Central memory CD8-positive, alpha-beta T cell (primary cell): ENCODE results near the gene ARHGAP42.
"Not testable (repeated sequence)": the region's sequence is repeated elsewhere in the genome, so short reads cannot be mapped to it uniquely, and the experiment has no call there.

Experiments
- ATAC-seq: fragments of 150-1000 bp; cut with Tn5 transposase; replicated peaks from 2 replicates; pipeline ENCODE4 v1.10.0; 2022; ENCODE audit warnings: mild to moderate bottlenecking, moderate FRiP score, moderate number of reproducible peaks; ENCODE audit not compliant: poor library complexity, severe bottlenecking; ENCODE audit errors: extremely low read depth
- DNase-seq, 2 donors: peaks; one replicate each; pipeline ENCODE4 v3.0.0; 2021; ENCODE audit warnings: low spot score in 2 of 2
- H3K27ac Mint-ChIP-seq: one replicate; pipeline ENCODE4 v1.8.0; 2022; ENCODE audit warnings: low read depth, mild to moderate bottlenecking, moderate library complexity, mixed read lengths
- H3K27me3 Mint-ChIP-seq: one replicate; pipeline ENCODE4 v1.8.0; 2022; ENCODE audit warnings: mixed read lengths
- H3K36me3 Mint-ChIP-seq: one replicate; pipeline ENCODE4 v1.8.0; 2022; ENCODE audit warnings: mild to moderate bottlenecking, moderate library complexity, mixed read lengths; ENCODE audit not compliant: insufficient read depth
- H3K4me1 Mint-ChIP-seq: one replicate; pipeline ENCODE4 v1.8.0; 2022; ENCODE audit warnings: mixed read lengths
- H3K4me3 Mint-ChIP-seq: one replicate; pipeline ENCODE4 v1.8.0; 2022; ENCODE audit warnings: mild to moderate bottlenecking, moderate library complexity, mixed read lengths
- H3K9me3 Mint-ChIP-seq: one replicate; pipeline ENCODE4 v1.8.0; 2022; ENCODE audit warnings: mixed read lengths

Gene ARHGAP42

DNA sequence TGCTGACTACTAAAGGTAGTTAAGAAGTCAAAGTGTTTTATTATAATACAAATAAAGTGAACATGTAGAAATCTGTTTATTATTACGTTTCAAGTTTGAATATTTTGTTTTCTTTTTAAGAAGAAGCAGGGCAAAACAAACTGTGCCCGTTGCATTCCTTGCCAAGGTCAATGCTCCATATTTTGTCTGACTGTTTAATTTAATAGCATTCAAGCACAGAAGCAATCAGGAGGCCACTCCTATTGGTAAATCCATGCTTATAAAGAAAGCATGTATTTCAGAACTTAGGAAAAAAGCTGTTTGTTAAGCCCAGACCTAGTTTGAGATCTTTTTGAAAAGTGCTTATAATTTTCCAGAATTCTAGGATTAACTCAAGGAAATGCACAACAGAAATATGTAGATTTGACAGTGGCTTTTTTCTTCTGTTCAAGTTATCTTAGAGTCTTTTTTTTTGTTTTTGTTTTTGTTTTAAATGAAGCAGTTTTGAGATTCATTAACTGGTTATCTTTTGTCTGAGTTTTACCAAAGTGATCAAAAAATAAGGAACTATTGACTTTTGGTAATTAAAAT lies 51.7 kb downstream of the ARHGAP42 start:
- ATAC-seq (no peak), DNase-seq (no peak)
- H3K36me3 Mint-ChIP-seq = no peaks in the 10 kb centered on the region
- no peaks in the 10 kb centered on the region for H3K4me1 Mint-ChIP-seq
- H3K4me3 Mint-ChIP-seq = no peak overlapping the region
- H3K27me3 Mint-ChIP-seq = no peaks in the 10 kb centered on the region
- peaks cover 16% of the 10 kb centered on the region for H3K9me3 Mint-ChIP-seq
- H3K27ac Mint-ChIP-seq = no peak overlapping the region

DNA sequence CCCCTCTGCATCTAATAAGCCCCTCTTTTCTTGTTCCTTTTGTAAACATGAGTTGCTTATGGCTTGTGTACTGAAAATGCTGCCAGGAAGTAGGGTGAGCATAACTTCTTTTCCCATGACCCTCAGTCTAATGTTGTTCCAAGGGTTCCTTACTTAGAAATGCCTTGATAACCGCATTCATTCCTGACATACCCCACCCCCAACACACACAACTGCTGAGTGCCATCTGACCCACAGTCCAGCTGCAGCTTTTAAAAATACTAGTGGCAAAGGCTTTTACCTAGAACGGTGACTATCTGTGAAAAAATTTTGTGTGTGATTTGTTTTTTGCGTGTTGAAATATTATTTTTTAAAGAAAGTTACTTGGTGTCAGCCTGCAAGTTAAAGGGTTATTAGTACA lies 52.6 kb downstream of the ARHGAP42 start:
- Mint-ChIP-seq H3K36me3 (no peaks in the 10 kb centered on the region), H3K4me3 (no peak overlapping the region), H3K27me3 (no peaks in the 10 kb centered on the region), H3K4me1 (no peaks in the 10 kb centered on the region), H3K27ac (no peak overlapping the region), H3K9me3 (peaks cover 16% of the 10 kb centered on the region)
- no peak for DNase-seq
- ATAC-seq = no peak

DNA sequence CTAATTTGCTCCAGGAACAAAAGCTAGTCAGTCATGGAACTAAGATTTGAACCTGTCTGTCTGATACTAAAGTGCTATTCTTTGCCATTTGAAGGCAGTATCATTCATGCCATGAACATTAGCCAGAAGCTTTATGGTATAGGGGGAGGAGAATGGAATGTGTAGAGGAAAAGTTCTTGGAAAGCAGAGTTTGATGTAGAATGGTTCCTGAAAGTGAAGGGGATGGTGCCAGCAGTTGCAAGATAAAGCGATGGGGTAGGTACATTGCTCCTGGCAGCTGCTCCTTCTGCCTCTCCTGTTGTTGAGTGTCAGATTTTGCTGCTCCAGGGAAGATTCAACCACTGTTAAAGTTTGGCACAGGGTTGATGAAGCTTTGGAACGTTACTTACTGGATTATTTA lies 53.4 kb downstream of the ARHGAP42 start:
- no peaks in the 10 kb centered on the region for H3K36me3 Mint-ChIP-seq
- DNase-seq (no peak), ATAC-seq (no peak)
- no peak overlapping the region for H3K4me3 Mint-ChIP-seq
- no peak overlapping the region for H3K27ac Mint-ChIP-seq
- H3K4me1 Mint-ChIP-seq = no peaks in the 10 kb centered on the region
- H3K9me3 Mint-ChIP-seq = peaks cover 11% of the 10 kb centered on the region
- no peaks in the 10 kb centered on the region for H3K27me3 Mint-ChIP-seq

DNA sequence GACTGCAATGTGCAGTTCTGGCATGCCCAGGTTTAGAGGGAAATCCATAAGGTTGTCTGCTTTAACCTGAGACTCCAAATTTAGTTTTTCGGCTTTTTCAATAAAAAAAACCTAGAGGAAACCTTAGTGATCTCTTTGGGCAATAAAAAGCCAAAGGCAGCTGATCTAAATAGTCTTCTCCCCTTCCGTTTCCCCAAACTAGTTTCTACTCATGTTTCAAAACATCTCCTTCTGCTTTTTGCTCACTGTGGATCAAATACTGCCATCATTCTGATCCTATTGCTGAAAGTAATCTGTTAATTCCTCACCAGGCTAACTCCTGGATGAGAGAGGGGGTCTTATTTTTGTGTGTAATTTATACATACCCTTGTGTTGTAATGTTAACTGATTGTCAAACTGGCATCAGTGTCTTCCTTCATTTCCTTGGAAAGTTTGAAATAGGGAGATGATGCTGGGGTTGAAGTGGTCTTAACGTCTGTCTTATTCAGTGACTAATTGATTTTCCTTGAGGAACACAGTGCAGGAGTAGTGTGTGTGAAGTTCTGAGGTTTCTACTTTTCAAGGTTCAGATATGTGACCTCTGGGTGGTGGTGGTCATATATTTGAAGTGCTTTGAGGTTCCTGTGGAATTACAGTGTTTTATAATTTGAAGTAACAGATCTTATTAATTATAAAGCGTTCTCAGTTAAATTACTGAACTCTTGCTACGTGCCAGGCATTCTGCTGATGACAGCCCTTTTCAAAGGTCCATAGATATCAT lies 55.0 kb downstream of the ARHGAP42 start:
- no peak for ATAC-seq
- Mint-ChIP-seq H3K27ac (no peak overlapping the region), H3K27me3 (no peaks in the 10 kb centered on the region), H3K4me1 (no peaks in the 10 kb centered on the region), H3K9me3 (peaks cover 6% of the 10 kb centered on the region), H3K36me3 (no peaks in the 10 kb centered on the region), H3K4me3 (no peak overlapping the region)
- DNase-seq = no peak

DNA sequence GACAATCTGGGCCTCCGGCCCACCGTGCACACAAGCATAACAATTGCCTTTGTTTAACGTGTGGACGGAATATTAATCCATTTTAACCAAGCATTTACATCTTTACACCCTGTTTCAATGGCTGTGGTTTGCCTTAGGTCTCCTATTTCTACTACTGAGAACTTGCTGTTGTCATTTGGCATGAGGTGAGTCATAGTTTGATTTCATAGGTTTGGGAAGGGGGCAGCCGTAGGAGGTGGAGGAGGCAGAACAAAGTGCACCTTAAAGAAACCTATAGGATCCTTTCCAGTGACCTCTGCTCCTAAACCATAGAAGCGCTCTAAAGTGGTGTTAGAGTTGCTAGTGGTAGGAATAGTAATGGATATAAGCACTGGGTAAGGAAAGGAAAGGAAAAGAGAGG lies 59.4 kb downstream of the ARHGAP42 start:
- Mint-ChIP-seq H3K4me3 (no peak overlapping the region), H3K36me3 (no peaks in the 10 kb centered on the region), H3K27ac (no peak overlapping the region), H3K27me3 (no peaks in the 10 kb centered on the region), H3K4me1 (no peaks in the 10 kb centered on the region), H3K9me3 (peaks cover 20% of the 10 kb centered on the region)
- DNase-seq (no peak), ATAC-seq (no peak)

DNA sequence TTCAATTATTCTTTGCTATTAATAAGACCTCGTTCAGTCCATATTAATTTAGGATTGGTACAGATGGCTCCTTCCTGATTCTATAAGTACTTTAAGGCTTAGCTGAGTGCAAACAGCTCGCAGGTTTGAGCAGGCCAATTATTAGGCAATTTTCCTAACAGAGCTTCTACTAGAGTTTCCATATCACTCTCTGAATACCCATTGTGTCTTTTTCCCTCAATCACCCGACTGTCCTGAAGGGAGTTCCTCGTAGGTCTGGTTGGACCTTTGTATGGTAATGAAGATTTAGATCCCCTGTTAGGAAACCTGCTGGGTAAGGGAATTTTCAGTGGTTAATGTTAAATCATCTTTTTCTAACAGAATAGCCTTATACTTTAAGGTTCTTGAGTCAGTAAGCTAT lies 61.1 kb downstream of the ARHGAP42 start:
- Mint-ChIP-seq H3K36me3 (no peaks in the 10 kb centered on the region), H3K27ac (no peak overlapping the region), H3K4me1 (no peaks in the 10 kb centered on the region), H3K9me3 (peaks cover 20% of the 10 kb centered on the region), H3K4me3 (no peak overlapping the region), H3K27me3 (no peaks in the 10 kb centered on the region)
- ATAC-seq (no peak), DNase-seq (no peak)

DNA sequence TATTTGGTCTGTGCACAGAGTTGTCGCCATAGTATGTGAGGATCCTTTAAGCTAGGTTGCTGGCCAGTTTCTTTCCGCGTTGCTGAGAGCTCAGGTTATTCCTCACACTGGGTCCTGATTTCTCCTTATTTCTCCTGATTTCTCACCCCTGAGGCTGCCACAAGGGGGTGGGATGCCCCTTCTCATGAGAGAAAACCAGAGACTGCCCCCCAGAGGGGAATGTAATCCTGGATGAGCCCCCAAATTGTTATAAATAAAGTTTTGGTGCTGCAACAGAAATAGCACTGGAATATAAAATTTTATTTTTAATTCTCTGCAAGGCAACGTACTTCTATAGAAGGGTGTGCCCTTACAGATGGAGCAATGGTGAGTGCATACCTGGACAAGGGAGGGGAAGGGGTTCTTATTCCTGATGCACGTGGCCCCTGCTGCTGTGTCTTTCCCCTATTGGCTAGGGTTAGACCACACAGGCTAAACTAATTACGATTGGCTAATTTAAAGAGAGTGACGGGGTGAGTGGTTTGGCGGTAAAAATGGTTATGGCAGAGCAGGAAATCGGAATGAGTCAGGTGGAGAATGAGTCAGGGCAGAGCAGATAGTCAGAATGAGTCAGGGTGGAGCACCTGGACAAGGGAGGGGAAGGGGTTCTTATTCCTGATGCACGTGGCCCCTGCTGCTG lies 62.9 kb downstream of the ARHGAP42 start:
- not testable (repeated sequence) for H3K36me3 Mint-ChIP-seq, H3K27me3 Mint-ChIP-seq, ATAC-seq, DNase-seq, H3K27ac Mint-ChIP-seq, H3K4me1 Mint-ChIP-seq, H3K4me3 Mint-ChIP-seq
- peaks cover 20% of the 10 kb centered on the region for H3K9me3 Mint-ChIP-seq

DNA sequence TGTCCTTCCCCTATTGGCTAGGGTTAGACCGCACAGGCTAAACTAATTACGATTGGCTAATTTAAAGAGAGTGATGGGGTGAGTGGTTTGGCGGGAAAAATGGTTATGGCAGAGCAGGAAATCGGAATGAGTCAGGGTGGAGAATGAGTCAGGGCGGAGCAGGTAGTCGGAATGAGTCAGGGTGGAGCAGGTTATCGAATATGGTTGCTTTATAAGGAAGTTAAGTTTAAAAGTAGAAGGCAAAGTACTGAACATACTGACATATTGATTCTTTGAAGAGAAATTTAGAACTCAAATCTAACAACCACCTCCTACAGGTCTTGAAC lies 63.4 kb downstream of the ARHGAP42 start:
- not testable (repeated sequence) for H3K27ac Mint-ChIP-seq, H3K36me3 Mint-ChIP-seq, H3K27me3 Mint-ChIP-seq, ATAC-seq, H3K4me3 Mint-ChIP-seq, DNase-seq, H3K4me1 Mint-ChIP-seq
- H3K9me3 Mint-ChIP-seq = peaks cover 20% of the 10 kb centered on the region

DNA sequence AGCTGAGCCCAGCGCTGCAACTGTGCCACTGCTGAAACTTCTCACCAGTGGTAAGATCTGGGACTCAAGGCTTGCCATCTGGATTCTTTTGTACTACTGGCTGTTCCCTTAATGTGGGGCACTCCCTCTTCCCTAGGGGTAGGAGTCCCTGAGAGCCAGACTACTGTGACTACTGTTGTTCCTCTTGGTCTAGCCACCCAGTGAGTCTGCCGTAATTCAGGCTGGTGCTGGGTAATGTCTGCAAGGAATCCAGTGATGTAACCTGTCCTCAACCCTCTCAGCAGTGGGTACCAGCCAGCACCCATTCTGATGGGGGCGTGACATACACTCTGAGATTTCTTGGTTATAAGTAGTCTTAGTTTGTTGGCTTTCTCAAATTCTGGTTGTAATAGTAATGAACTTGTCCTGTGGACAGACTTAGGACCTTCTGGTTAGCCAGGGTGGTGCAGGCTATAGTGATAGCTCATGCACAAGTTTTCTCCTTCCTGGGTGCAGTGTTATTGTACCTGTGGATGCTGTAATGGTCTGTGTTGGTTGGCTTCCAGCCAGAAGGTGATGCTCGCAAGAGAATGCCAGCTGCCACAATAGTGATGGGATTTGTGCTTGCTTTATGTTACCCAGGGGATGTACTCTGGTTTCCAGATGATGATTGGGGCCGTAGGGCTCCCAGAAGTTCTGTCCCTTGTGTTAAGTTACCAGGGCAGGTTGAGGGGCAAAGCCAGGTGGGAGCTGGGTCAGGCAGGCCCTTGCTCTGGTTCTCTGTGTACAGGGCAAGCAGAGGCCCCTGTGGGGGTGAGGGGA lies 65.5 kb downstream of the ARHGAP42 start:
- no peaks in the 10 kb centered on the region for H3K36me3 Mint-ChIP-seq
- no peak overlapping the region for H3K4me3 Mint-ChIP-seq
- no peak overlapping the region for H3K27ac Mint-ChIP-seq
- no peaks in the 10 kb centered on the region for H3K4me1 Mint-ChIP-seq
- ATAC-seq (no peak), DNase-seq (no peak)
- H3K9me3 Mint-ChIP-seq = peaks cover 20% of the 10 kb centered on the region
- no peaks in the 10 kb centered on the region for H3K27me3 Mint-ChIP-seq

DNA sequence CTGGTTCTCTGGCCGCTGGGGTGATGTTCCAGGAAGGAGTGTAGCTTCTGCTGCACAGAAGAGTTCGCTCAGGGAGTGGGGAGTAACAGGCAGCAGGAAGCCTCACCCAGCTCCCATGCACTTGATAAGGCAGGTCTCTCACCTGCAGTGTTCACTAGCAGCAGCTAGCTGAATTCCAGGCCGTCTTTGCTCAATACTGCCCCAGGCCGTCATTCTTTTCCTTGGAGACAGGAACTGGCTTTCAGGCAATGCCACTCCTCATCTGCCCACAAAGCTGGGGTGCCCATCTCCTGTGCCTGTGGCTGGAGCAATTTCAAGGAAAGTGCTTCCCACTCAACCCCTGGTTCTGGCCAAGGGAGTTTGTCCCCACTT lies 66.1 kb downstream of the ARHGAP42 start:
- Mint-ChIP-seq H3K4me1 (no peaks in the 10 kb centered on the region), H3K27me3 (no peaks in the 10 kb centered on the region), H3K4me3 (no peak overlapping the region), H3K9me3 (peaks cover 20% of the 10 kb centered on the region), H3K27ac (no peak overlapping the region), H3K36me3 (no peaks in the 10 kb centered on the region)
- ATAC-seq (no peak), DNase-seq (no peak)

DNA sequence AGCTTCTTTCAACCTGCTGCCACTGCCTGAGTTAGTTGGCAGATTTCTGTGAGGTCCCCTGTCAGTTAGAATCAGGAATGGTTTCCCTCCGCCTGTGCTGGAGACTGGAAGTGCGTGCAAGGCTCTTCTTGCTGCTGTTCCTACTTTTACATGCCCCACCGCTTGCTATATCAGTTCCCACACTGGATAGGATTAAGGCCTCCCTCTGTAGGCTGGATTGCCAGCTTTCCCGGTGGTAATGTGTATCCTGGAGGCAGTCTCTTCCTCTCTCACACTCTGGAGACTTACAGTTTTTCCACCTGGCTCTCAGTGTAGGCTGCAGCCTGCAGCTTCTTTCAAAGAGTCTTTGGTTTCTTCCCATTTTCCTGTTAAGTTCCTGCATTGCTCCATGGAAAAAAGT lies 66.5 kb downstream of the ARHGAP42 start:
- no peak for ATAC-seq
- H3K9me3 Mint-ChIP-seq = peaks cover 19% of the 10 kb centered on the region
- no peaks in the 10 kb centered on the region for H3K27me3 Mint-ChIP-seq
- no peak overlapping the region for H3K27ac Mint-ChIP-seq
- H3K4me3 Mint-ChIP-seq = no peak overlapping the region
- DNase-seq = no peak
- no peaks in the 10 kb centered on the region for H3K36me3 Mint-ChIP-seq
- H3K4me1 Mint-ChIP-seq = no peaks in the 10 kb centered on the region

DNA sequence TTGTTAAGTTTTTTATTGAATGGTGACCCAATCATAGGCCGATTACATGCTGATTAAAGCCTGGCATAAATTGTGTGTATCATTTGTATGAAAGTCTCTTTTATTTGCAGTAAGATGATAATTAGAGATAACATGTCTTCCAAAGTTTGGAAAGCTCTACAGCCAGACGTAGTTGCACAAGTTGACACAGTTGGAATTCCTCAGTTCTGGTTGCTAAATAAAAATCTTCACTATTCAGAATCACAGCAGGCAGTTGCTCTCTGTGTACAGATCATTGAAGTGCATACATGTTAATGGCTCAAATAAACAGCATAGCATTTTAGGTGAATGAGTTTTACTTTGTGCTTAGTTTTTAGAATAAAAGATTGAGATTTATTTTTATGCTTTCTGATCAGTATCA lies 69.5 kb downstream of the ARHGAP42 start:
- no peaks in the 10 kb centered on the region for H3K4me1 Mint-ChIP-seq
- no peaks in the 10 kb centered on the region for H3K27me3 Mint-ChIP-seq
- ATAC-seq (no peak), DNase-seq (no peak)
- H3K27ac Mint-ChIP-seq = no peak overlapping the region
- peaks cover 10% of the 10 kb centered on the region for H3K9me3 Mint-ChIP-seq
- H3K36me3 Mint-ChIP-seq = no peaks in the 10 kb centered on the region
- no peak overlapping the region for H3K4me3 Mint-ChIP-seq

DNA sequence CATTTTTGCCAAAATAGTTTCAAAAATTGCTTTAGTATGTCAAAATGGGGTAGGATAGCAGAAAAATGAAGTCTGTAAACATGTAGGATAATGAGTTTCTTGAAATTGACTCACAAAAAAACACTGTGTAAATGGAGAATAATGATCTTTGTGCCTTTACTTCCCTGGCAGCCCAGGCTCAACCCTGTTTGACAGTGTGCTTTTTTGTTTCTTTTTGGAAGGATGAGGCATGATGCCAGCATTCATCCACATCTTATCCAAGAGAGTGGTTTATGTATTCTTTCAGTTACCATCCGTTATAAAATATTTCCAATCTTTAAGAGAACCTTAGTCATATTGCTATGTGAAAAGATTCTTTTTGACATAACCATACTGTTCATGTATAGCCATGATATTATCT lies 70.6 kb downstream of the ARHGAP42 start:
- H3K9me3 Mint-ChIP-seq = peaks cover 10% of the 10 kb centered on the region
- no peaks in the 10 kb centered on the region for H3K27me3 Mint-ChIP-seq
- H3K36me3 Mint-ChIP-seq = no peaks in the 10 kb centered on the region
- H3K4me3 Mint-ChIP-seq = no peak overlapping the region
- ATAC-seq (no peak), DNase-seq (no peak)
- no peaks in the 10 kb centered on the region for H3K4me1 Mint-ChIP-seq
- H3K27ac Mint-ChIP-seq = no peak overlapping the region
